Middle frontal gyrus (tissue), 1 donor: ENCODE measurements around the gene GCNT4.

Experiments used
- DNase-seq: peaks from one replicate; pipeline ENCODE4 v3.0.0-alpha.2; 2015; ENCODE audit warnings: low spot score; ENCODE audit errors: extremely low spot score

GCNT4 gene

DNA sequence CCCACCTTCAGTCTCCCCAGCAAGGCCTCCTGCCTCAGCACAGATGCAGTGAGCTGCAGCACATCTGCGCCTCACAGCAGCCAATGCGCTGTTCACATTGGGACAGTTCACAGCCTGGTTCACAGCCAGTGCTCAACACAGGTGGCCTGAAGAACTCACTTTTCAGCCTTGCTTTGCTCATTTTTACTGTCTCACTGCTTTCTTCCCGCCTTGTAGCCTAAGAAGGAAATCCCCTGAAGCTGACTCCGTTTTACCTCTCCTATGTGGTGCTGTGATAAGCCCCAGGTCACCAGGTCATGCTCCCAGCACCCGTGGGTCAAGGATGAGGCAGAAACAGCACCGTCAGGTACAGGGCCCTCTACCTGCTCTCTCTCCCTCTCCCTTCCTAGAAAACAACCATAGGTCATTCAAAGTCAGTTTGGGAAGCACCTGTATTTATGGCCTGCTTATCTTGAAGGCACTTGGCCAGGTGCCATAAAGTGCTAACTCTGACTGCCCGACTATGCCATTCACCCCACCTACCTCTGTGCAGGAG lies 1.1 kb downstream of the GCNT4 start:
- DNase-seq, result no peak

DNA sequence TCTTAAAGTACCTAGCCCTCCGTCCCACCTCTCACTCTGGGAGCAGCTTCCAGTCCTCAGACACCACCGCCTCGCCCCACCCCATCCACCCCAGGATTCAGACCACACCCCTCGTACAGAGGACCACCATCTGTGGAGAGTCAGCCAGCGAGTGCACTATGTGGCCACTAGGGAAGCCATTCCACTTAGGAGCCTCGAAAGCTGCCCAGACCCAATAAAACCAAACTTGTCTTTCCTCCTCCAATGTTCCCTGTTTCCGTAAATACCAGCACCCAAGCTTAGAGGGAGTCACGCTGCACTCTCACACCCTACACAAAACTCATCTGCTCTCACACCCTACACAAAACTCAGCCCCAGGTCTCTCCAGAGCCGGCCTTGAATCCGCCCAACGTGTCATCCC lies 1.9 kb downstream of the GCNT4 start:
- no peak for DNase-seq

DNA sequence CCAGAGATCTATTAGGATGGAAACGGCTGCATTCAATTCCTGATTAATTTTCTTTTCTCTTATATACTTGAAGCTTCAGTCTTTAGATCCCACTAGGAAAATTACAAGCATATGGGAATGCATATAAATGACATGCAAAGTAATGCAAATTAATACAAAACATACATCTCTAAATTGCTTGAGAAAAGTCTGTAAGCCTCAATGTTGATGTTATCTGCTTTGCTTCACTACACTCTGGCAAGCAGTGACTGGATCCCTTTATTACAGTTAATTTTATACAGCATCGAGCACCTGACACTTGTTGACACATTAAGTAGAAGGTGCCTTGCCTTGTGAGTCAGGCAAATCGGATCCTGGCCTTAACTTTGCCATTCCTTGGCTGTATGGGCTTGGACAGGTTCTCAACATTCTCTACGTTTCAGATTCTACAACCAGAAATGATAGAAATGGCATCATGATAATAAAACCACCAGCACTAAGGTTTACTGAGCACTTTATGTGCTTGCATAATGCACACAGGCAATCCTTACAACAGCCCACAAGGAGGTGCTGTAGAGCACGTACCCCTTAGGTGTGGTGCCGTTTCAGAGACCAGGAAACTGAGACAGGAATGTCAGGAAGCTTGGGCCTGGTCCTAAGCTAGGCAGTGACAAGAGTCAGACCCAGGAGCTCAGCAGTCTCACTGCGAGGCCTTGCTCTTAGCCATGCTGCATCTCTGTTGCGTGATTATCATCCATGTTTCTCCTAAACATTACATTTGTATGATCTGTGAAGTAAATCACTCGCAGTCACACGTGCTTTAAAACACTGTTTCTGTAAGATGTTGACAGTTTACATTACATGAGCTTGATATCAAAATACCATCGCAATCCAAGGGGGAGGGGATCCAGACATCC lies 2.7 kb downstream of the GCNT4 start:
- no peak for DNase-seq

DNA sequence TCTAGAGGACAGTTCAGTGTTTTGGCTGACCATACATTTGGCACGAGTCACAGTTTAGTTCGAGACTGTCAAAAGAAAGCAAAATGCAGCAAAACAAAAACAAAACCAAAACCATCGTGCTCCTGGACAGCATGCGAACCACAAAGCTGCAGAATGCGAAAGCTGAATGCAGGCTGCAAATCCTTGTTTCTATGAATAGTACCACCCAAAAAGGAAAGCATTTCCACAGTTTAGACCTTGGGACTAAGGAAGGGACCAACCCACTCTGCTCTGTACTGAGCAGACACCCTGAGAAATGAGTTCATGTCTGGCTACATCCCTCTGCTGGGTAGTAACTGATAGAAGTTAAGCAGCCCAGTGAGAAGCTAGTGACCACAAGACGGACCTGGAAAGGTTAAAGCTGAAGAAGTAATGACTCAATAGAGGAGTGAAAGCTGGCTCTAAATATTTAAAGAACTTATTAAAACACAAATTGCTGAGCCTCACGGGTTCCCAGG lies 3.9 kb downstream of the GCNT4 start:
- DNase-seq, result no peak

DNA sequence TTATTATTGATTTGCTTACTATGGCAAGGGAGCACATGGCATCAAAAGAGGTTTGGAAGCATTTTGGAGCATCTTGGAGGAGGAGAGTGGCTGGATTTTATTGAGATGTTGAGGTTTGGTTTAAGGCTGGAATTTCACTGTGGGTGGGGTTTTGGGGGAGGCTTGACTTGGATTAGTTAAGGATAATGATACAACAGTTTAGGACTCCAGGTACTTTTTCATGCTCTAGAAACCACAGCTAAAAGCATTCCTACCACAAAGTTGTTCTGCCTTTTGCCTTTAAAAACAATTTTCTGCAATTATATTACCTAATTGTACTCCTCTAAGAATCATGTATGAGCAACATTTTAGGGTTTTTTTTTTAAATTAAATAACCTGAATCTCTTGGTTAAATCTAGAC lies 5.0 kb downstream of the GCNT4 start:
- no peak for DNase-seq

DNA sequence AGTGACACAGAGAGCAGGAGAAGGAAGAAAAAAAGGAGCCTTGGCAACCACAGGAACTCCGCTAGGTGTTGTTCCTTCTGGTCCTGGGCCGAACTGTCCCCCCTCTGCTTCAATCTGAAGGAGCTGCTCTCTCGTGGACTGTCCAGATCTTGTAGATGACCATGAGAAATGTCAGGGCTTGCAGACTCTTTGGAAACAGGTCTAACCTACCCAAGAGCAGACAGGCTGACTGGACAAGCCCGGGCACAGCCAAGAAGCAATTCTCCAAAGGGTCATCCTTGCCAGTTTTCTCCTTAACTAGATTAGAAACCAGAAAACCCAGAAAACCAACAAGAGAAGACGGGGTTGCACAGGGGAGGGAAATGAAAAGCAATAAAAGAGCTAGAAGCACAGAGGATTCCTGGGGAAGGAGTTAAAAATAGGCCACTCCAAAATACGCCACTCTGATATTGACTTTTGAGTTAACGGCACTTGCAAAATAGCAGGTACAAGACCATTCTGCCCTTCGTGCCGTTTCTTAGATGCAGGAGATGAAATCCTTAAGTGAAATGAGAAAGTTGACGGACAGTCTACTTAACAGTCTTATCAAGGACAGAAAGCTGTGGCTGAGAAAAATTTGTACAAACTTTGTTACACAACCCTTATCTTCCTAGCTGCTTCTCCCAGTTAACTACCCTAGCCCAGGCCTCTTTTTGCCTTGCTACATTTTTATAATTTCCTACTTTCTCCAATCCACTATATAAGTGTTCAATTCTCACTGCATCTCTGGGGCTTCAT lies 5.8 kb downstream of the GCNT4 start:
- DNase-seq, result no peak

DNA sequence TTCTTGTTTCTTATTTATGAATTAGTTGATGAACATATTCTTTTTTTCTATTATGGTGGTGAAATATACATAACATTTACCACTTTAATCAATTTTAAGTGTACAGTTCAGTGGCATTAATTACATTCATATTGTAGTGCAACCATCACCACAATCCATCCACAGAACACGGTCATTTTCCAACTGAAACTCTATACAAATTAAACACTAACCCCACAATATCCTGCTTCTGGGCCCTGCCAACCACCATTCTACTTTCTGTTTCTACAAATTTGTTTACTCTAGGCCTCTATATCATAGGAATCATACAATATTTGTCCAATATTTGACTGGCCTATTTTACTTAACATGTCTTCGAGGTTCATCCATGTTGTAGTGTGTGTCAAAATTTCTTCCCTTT lies 7.3 kb downstream of the GCNT4 start:
- no peak for DNase-seq

DNA sequence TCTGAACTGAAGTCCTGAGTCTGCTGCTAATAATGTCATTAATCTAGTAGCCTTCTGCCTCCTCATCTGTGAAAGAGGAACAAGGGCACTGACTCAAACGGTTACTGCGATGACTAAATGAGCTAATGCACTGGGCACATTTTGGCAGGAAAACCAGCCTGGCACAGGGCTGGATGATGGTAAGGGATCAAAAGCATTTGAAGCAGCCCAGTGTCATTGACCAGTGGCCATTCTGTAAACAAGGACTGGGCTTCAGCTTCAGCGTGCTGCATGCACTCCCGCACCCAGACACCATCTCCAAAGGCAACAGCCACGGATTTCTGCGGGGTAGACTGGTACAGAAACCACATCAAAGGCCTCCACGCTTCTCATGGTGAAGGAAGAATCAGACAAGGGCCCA lies 8.0 kb downstream of the GCNT4 start:
- DNase-seq, result no peak

DNA sequence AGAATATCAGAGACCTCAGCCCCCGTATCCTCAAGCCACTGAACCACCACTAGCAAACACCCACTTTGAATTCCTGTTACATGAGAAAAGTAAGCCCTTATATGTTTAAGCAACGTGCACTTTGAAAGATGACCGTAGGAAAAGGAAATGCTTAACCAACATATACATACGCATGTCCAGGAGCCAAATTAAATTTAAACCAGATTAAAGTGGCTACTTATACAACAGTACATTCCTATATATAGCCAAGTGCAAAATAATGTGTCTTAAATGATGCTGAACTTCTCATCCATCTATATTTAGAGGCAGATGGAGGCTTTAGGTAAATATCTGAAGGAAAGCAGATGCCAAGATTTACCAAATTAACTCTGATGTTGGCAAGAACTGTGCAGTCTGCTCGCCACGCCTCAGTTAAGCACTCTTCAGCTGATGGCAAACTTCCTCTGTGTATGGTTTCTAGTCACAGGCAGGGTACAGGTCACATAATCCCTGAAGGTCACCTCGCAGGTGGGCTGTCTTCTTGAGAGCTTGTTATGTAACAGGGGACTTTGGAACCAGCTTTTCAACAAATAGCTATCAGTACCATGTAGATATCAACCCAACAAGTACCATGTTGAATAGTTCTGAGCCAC lies 8.6 kb downstream of the GCNT4 start:
- no peak for DNase-seq

DNA sequence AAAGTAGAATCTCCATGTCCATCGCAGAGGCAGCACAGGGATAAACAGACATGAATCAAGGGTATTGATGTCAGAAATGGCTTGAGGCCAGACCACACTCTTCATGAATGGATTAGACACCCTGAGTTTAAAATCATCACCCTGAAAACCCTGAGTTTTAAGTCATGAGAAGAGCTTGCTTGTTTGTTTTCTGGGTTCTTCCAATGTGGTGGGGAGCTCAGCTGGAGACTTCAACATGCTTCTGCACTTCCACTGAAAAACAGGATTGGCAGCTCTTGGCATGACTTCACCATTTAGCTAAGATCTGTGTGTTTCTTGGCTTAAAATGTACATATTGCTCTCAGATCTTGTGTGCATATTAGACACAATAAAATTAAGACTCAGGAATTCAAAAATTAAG lies 9.8 kb downstream of the GCNT4 start:
- no peak for DNase-seq

DNA sequence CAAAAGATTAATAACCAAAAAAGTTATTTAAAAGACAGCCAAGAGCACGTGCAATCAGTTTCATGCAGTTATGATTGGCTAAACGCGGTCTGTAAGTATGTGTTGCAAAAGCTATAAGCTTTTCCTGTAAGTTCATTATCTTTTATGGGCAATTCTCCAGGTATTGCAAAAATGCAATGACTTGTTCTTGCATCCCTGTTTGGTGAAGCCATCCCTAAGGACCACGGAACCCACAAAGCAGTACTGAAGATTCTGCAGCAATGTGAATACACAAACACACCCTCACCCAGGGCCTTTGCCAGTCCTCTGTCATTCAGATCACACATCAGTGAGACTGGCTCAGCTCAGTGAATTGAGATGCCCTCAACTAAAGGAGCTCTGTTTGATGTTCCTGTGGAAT lies 11.4 kb downstream of the GCNT4 start:
- no peak for DNase-seq

DNA sequence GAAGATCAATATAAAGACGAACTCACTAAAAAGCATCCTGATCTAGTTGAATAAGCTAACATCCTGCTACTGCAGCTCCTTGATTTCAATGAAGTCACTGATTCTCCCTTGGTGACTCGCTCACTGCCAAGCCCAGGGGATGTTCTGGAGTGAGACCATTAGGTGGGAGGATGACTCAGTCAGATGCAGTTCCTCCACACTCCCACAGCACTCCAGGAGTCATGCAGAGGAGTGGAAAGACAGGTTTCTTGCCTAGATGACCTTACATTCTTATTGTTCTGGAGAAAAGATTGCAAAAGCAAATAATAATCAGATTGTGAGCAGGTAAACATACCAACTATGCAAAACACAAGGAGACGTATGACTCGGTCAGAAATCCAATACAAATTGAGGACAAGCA lies 15.3 kb downstream of the GCNT4 start:
- no peak for DNase-seq

DNA sequence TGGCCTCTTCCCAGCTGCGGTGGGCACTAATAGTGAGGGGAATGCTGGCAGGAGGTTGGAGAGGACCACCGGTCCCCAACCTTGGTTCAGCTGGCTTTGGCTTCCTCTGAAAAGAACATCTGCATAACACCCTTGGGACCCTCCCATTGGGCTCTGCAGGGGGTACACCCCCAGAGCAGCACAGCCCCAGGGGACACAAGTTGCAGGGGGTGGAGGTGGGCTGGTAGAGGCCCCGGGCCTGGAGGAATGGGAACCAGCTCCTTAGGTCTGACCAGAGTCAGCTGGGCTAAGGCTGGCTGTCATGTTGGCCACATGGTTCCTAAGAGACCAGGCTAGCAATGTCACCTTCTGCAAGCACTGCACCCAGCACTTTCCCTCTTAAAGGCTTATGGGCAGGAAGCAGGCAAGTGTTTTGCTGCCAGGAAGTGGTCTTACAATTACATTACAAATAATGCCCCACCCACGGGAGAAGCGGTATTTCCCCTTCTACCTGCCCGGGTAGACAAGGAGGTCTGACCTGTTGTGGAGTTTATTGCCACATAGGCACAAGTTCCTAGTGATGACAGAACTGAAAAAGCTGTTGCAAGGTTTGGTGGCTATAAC lies 18.1 kb downstream of the GCNT4 start:
- DNase-seq, result no peak

DNA sequence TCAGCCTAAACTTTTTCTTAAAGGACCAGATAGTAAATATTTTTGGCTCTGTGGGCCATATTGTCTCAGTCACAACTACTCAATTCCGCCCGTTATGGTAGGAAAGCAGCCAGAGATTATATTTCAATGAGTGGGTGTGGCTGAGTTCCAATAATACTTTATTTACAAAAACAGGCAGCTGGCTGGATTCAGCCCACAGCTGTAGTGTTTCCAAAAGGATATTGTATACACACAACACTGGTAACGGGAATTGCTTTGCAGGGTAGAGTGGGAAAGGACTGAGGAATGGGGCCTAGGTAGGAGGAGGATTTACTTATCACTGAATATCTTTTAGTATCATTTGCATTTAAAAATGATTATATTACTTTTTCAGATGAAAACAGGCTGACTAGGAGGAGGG lies 21.0 kb downstream of the GCNT4 start:
- DNase-seq, result no peak

DNA sequence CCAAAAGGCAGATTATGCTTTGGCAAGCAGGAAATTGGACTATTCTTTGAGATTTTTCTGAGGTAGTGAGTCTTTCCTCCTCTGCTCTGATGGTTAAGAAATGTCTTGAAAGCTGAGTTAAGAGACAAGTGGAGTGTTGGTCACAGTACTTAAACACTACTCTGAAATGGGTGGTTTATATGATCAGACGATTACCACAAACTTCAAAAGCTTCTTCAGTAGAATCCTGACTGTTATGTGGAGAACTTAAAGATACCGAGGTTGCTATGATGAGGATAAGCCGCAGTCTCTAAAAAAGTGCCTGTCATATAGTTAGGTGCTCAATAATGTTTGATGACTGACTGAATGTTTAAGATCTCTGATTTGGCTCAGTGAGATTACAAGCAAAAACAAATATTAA lies 24.3 kb downstream of the GCNT4 start:
- no peak for DNase-seq

DNA sequence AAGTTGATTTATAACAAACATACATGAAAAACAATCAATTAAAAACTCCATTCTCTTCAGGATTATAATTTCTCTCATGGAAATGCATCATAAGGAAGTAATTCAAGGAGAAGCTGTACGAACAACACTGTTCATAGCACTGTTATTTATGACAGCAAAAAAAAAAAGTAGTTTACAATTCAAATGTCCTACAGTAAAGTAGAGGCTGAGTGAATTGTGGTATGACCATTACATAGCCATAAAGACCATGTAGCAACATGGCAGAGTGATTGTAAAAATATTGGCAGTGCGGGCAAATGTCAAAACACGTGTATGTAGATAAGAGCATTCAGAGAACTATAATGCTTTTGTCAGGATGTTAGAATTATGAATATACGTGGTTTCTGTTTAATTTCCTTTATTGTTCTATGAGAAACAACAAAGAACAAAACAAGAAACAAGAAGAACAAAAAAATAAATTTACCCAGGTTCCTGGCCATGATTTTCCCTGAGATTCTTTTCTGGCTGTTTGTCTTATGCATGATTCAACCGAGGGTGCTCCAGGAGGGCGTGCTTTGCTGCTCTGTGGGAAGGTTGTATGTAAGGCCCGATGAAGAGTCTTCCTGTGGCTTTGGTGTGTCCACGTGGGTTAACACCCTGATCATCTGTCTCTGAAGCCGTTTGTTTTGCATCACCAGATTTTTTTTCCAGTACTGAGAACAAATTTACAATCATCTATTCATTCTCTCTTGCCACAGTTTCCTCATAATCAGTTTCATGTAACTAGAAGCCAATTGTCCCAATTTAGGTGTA lies 28.8 kb downstream of the GCNT4 start:
- DNase-seq, result no peak

DNA sequence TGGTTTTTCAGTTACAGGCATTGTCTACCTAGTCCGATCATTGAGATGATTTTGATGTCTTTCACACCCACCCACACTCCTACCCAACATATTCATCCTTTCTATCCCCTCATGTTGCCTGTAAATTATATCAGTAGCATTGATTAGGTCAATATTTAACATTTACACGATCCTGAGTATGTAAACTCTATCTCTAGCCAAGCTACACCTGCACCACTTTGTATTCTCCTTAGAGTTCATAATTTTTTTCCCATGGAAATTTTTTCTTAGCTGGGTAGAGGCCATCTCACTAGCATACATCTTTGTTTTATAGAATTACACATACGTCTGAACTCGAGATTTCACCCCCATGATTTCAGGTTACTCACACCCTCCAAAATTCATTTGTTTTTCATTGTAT lies 30.6 kb downstream of the GCNT4 start:
- no peak for DNase-seq

DNA sequence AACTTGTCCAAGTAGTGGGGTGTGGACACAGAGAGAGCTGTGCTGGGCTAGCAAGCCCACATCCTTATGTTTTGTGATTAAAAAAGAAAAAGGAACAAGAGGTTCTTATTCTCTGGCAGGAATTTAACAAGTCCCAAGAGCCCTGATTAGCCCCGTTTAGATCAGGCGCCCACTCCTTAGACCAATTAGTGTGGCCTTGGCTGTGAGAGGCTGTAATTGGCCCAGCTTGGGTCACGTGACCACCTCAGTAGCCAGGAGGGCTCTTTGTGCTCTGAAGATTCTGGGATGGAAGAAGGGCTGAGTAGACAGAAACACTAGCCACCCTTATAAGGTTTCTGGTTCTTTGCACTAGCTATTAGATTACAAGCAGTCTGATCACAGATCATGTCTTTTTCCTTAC lies 31.1 kb downstream of the GCNT4 start:
- no peak for DNase-seq

DNA sequence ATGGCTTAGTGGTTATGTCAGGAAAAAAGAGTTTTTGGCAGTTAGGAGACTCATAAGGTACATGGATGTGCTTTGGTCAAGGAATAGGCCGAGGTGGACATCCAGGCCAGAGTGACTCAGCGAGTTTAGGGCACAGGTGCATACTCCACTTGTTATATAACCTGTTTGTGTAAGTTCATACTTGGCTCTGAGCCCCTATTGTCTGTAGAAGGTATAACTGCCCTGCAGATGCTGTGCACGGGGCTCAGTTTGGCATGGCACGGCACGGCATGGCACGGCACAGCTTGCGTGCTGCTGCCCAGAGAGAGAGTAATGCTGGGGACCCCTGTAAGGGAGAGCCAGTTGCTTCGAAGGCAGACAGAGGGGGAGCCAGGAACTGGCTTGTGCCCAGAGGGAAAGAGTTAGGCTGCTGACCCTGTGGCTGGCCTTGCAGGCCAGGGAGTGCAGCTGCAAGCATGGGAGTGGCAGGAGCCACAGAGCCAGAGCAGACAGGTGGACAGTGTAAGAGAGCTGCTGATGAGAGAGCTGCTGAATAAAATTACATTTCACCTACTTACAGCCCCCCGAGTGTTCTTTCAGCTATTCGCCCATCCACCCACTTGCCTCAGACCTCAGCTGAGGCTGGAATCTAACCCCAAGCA lies 32.2 kb downstream of the GCNT4 start:
- DNase-seq, result no peak
